GM12892 (cell line): ENCODE results near the gene KCNIP1.

Experiments
- POLR2A ChIP-seq: IDR thresholded peaks from 2 replicates; pipeline ENCODE4 v1.6.1; 2011; ENCODE audit warnings: low read depth, low read length, control low read depth
- TAF1 ChIP-seq: IDR thresholded peaks from 2 replicates; pipeline ENCODE4 v1.6.1; 2011; ENCODE audit warnings: low read depth, mild to moderate bottlenecking, control low read depth, low read length, borderline replicate concordance

- TF ChIP-seq POLR2A (no peak), TAF1 (no peak)
Observed at GRCh38 chr5:170481849-170482248, 22.0 kb upstream of the KCNIP1 start.
